ENCODE measurements around the gene PDE4D.

The PDE4D gene

DNA sequence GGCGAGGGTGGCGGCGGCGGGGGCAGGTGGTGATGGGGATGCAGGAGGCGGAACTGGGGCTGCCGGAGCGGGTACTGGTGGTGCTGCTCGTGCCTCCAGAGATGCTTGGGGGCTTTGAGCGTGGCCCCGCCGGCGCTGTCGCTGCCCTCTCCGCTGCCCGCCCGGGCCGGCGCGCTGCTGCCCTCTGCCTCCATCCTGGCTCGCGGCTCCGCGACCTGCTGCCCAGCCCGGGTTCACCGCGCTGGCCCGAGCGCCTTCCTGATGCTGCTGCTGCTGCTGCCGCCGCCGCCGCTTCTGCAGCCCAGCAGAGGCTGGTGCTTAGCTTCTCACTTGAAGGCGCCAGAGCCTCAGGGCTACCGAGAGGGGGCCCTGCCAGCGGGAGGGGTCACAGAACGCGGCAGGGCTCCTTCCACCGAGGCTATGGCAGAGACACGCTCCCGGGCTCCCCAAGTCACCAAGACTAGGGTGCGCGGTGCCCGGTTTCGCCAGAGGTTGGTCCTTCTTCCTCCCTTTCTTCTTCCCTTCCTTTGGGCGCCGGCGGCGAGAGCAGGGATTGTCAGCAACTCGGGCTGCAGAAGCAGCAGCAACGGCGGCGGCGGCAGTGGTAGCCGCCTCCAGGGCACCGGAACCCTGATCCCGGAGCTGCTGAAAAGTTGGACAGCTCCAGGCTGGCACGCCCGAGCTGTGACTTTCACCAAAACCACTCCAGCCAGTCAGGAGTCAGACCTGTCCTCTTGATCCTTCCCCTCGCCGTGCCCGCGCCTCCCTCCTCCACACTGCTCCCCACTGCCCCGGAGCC is at the start of gene PDE4D:
PDE4D (minus strand) TSS at position 298 of the 799 bp plus-strand sequence.
- DNase-seq (ENCODE audit: low read depth in 2 of 2, low spot score in 1 of 2) = no peak

DNA sequence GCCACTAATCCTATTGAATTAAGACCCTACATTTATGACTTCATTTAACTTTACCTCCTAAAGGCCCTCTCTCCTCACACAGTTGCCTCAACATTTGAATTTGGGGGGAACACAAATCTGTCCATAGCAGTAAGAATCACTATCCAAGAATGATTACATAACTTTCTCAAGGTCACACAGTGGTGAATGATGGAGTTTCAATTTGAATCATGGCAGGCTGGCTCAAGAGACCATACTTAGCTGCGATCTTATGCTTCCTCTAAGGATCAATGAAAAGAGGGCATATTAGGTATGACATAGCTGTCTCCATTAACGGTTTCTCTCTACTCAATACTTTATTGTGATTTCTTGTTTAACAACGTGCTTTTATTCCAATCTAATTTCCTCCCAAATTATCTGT is 44.1 kb upstream of the PDE4D start:
- no peak for DNase-seq (ENCODE audit: low read depth in 2 of 2, low spot score in 1 of 2)

DNA sequence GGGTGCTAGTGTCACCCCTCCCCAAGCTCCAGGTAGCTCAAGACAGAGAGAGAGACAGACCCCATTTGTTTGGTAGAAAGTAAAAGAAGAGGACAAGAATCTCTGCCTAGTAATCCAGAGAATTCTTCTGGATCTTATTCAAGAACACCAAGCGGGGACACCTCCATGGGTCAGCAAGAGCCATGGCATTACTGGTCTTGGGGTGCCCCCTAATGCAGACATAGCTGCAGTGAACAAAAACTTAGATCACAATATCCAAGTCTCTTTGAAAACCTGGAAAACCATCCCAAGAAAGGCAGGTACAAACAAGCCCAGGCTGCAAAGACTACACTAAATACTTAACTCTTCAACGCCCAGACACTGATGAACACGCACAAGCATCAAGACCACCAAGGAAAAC is 29.9 kb upstream of the PDE4D start:
- no peak for DNase-seq (ENCODE audit: low read depth in 2 of 2, low spot score in 1 of 2)

DNA sequence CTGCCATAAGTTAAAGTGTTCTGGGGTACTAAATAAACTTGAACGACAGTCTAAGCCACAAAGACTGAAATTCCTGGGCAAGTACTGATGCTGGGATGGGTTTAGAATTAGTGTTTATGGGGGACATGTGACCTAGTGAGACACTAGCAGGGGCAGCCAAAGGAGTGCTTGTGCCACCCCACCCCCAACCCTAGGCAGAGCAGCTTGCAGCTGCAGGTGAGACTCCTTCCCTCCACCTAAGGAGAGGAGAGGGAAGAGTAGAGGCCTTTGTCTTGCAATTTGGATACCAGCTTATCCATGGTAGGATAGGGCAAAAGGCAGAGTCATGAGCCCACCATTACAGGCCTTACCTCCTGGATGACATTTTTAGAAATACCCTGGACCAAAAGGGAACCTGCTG is 28.7 kb upstream of the PDE4D start:
- no peak for DNase-seq (ENCODE audit: low read depth in 2 of 2, low spot score in 1 of 2)

DNA sequence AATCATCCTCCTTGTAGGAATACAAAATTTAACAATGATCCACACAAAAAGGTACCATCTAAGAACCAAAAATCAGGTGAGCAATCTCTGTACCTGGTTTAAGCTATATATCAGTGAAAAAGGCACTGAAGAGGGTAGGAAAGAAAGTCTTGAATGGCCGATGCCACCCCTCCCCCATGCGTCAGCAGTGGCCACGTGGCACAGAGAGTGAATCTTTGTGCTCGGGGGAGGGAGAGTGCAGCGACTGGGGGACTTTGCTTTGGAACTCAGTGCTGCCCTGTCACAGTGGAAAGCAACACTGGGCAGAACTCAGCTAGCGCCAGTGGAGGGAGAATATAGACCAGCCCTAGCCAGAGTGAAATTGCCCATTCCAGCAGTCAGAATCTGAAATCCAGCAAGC is 28.3 kb upstream of the PDE4D start:
- no peak for DNase-seq (ENCODE audit: low read depth in 2 of 2, low spot score in 1 of 2)

DNA sequence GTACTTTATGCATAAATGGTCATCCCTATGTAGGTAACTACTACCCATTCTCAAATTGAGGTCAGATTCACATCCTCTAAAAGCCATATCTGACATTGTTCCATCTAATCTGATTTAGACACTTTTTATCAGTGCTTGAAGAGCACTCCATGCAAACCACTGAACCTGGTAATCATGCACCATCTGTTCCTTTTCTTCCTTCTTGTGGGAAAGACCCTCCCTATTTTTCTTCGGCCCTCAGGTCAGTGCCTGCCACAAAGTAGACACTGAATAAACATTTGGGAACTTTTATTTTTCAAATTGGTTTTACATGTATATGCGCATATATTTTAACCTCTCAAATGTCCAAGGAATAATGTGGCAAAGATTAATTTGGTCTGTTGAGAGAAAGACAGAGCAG is 26.0 kb upstream of the PDE4D start:
- DNase-seq (ENCODE audit: low read depth in 2 of 2, low spot score in 1 of 2) = no peak

DNA sequence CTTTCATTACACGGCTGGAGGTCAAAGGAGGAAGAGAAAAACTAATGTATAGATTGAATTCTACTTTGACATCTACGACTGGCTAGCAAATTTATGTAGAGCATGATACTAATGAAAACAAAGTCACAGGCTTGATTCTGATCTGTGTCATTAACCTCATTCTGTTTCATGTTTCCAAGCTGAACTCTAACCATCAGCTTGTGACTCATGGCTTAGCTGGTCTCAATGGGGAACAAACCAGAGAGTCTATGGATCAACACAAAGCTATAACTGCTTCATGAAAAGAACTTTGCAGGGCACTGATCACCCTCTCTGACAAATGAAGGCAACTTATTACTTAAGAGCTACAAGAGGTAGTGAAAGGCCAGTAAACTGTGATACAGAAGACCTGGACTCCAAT is 23.6 kb upstream of the PDE4D start:
- no peak for DNase-seq (ENCODE audit: low read depth in 2 of 2, low spot score in 1 of 2)

DNA sequence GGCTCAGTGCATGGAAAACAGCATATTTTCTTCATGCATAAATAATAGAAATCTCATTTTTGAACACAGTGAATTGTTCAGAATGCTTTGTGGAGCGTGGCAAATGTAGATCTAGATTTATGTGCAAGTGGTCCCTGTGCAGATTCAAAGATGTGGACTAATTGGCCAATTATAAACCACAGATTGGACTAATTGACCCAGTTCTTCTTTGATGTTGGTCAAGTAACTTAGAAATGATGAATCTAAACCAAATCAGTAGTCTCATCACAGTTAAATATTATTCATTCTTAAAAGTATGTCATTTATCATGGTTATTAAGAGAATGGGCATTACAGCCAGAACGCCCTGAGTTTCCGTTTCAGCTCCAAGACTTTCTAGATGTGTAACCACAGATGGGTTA is 11.7 kb upstream of the PDE4D start:
- no peak for DNase-seq (ENCODE audit: low read depth in 2 of 2, low spot score in 1 of 2)

DNA sequence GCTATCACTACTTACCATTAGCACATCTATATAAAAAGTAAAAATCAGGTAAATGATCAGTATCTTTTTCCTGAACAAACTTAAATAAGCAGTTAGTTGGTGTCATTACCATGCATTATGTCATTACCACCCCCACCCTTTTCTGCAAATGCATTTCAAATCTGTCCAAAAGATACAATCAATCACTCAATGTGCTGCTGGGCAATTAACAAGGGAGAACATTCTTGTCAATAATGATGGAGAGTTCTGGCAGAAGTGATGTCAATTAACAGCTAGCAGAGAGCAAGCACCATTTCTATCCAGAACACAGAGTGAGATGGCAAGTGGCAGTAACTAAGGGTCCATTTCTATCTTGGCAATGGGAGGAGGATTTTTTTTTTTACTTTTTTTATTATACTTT is 3.5 kb upstream of the PDE4D start:
- no peak for DNase-seq (ENCODE audit: low read depth in 2 of 2, low spot score in 1 of 2)

DNA sequence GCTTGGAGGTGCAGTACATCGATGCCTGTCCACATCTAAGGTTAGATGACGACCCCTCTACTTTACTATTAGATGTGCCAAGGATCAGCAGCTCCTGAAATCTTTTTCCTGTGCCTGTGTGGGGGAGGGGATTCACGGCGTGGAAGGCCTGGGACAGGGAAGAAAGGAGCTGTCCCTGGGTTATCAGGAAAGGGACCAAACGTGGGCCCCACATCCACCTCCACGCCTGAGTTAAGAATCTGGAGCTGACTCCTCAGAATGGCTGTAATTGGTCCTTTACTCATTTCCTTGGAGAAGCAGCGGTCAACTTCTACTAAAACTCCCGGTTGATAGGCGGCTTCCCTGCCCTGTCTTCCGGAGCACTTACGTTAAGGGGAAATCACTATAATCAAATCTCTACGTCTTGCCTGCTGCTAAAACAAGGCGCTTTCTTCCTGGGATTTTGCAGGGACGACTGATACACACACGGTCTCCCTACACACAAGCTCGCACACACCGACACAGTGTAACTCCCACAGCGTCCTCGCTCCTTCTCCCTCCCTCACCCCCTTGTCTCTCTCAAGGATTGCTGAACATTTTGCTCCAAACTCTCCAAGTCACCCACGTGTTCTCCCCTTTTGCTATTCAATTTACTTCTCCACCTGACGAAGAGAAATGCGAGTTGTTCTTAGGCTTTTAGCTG is 1.4 kb downstream of the PDE4D start:
- no peak for DNase-seq (ENCODE audit: low read depth in 2 of 2, low spot score in 1 of 2)

DNA sequence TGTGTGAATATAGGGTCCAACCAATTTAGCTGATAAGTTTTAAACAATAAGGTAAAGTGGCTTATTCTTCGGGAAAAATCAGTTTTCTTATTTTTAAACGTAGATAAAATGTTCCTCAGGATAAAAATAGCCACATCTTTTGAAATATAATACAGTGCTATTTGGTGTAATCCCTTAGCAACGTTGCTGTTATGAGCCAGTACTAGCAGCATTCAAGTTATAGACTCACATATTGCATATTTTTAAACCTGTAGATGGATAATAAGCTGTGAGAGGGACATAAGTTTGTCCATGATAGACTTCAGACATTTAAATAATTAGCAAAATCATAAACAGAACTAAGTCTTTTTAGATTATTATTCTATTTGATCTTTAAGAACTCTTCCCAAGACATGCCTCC is 6.3 kb downstream of the PDE4D start:
- no peak for DNase-seq (ENCODE audit: low read depth in 2 of 2, low spot score in 1 of 2)

DNA sequence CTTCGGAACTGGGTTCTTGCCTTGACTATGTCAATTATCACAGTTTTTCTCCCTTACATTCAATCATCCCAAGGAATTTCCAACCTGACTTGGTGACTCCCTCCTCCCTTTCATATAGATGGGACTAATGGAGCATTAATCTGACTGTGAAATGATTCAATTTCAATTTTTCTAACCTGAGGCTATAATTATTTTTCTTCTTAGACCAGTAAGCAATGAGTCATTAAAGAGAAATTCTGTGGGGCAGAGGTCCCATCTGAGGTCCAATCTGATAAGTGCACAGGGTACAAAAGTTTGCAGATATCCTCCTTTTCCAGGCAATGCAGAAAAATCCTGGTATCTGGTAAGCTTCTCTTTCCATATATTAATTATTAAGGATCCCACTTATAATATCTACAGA is 18.9 kb downstream of the PDE4D start:
- DNase-seq (ENCODE audit: low read depth in 2 of 2, low spot score in 1 of 2) = no peak

DNA sequence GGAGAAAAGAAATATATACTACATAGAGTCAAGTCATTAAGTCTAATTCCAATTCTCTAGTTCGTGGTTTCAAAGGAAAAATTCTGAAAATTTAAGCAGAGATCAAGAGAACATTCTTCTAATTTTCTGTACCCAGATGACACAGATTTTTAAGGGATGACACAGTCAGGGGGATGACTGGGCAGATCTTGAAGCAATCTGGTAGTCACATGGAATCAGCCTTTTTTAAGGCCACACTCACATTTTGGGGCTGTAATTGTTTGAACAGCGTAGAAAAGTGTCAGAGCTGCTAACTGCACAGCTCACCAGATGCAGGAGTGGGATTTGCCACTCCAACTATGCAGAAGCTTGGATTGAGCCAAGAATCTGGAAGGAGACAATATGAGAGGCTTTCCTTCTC is 20.4 kb downstream of the PDE4D start:
- DNase-seq (ENCODE audit: low read depth in 2 of 2, low spot score in 1 of 2) = no peak

DNA sequence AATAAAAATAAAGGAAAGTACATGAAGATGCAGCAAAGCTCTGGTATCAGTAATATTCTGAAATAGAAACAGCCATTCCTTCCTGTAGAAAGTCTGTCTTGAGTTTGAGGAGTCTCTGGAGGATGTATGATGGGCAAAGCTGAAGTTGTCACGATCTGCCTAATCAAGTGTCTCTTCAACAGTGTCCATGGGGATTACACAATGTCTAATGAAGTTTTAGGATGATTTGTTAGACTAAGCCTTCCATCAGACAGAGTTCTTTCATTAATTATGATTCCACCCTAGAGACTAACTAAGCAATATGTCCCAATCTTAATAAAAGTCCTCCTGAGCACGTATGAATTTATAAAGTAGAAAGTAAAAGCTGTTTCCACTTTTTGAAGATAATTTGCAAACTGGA is 26.9 kb downstream of the PDE4D start:
- DNase-seq (ENCODE audit: low read depth in 2 of 2, low spot score in 1 of 2) = no peak

DNA sequence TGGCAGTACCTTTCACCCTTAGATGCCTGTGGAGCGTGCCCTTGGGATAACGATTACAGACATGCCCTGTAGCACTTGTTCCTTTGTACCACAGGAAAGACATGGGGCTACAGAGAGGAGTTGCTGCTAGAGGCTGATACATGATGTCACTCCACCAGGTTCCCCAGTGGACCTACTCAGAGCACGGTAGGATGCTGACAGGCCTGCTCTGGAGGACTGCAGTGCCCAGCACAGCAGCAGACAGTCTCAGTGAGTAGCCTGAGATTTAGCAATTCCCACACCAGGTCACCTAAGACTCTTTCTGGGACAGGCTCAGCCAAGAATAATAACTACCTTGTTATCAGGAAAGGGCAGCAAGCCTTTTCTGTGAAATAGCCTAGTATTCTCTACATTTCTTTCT is 28.8 kb downstream of the PDE4D start:
- no peak for DNase-seq (ENCODE audit: low read depth in 2 of 2, low spot score in 1 of 2)

DNA sequence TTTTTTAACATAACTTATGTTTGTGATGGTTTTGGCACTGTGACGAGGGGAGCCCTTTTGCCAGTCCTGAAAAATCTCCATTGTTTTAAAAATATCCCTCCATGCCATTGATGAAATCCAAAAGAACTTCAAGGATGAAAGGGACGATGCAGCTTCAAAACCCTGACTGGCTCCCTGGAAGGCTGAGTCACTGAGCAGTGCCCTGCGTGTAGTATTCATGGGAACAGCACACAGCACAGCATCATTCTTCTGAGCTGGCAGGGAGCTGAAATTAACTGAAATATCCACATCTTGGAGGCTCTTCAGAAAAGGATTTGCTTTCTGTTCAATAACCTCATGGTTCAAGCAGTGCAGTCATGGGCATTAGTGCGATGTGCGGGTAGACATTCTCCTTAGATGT is 29.7 kb downstream of the PDE4D start:
- no peak for DNase-seq (ENCODE audit: low read depth in 2 of 2, low spot score in 1 of 2)

DNA sequence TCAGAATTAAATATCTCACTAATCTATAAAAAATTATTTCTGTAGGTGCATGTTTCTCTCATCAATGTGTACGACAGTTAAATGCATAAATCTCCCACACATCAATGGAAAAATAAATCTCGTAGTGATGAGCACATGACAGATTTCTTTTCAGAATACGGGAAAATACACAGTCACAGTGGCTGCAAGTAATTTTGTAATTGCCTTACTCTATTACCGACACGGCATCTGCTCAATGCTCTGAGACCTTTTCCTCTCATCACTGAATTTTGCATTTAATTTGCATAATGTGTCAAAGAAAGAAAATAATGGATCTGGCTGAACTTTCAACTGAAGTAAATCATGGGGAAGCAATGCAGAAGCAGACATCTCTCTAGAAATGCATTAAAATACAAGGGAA is 37.2 kb downstream of the PDE4D start:
- no peak for DNase-seq (ENCODE audit: low read depth in 2 of 2, low spot score in 1 of 2)

DNA sequence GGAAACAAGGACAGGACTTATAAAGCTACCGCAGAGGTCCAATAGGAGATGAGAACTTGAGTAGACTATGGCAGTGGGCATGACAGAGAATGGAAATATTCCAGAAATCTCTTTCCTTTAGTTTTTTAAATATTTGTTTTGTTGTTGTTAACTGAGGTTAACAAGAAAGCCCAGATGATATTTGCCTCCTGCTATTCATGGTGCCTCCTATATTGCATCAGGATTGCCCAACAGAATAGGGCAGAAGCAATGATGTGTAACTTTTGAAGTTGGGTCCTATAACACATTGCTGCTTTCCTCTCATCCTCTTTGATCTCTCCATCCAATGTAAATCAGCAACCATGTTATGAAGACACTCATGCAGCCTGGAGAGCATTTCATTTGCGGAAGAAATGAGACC is 42.8 kb downstream of the PDE4D start:
- DNase-seq (ENCODE audit: low read depth in 2 of 2, low spot score in 1 of 2) = no peak

DNA sequence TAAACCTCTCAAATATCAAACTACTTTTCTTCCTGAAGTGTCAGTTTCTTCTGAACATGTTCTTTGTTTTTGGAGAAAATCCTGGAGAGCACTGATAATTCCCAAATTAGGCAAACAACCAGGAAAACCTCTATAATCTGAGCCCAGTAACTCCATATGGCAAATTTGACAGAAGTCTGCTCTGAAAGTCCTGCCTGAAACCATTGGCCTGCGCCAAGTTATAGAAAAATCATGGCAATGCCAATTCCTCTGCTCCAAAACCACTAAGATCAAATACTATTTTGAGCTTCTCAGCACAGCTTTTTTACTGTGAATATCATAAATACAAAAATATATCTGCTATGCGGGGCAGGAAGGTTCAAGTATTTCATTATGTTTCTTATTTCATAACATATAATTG is 45.9 kb downstream of the PDE4D start:
- no peak for DNase-seq (ENCODE audit: low read depth in 2 of 2, low spot score in 1 of 2)

DNA sequence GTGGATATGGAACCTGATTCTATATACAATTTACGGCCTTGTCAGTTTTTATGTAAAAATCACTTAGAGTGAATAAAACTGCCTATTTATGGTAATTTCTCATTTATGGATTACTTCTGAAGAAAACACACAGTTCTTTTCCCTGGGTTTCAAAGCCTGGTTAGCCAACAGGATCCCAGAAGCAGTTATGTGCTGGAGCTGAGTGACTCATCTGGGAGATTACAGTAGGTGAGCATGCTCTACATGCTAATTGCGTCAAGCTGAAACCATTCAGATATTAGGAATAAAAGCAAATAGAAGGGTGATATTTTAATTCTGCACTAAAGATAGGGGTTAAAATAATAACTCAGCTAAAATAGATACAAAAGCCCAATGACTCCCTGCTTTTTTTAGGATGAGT is 47.8 kb downstream of the PDE4D start:
- no peak for DNase-seq (ENCODE audit: low read depth in 2 of 2, low spot score in 1 of 2)

DNA sequence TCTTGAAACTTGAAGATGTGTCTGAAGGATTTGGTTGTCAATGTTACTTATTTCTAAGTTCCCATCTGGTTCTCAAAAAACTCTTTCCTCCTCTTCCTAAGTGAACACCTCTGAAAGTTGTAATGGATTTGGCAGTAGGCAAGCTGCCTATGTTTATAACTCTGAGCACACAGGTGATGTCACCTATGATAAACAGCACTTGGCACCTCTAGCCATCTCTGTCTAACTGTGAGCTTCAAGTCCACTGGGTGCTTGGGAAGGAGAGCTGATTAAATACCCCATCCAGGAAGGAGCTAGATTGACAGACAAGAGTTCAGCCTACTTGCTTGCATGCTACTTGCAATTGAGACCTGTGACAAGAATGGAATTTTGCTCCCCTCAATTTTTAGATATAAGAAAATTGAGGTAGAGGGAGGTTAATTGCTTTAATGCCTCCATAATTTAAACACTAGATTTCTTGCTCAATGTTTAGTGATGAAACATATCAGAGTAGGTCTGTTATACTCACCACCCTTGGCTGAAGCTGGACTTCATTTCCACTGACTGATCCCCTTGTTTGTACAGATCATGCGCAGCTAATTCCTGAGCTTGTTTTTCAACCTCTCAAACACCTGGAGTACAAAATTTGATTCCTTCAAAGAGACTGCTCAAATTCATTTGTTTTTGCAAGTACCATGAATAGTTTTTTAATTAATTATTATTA is 49.9 kb downstream of the PDE4D start:
- no peak for DNase-seq (ENCODE audit: low read depth in 2 of 2, low spot score in 1 of 2)

DNA sequence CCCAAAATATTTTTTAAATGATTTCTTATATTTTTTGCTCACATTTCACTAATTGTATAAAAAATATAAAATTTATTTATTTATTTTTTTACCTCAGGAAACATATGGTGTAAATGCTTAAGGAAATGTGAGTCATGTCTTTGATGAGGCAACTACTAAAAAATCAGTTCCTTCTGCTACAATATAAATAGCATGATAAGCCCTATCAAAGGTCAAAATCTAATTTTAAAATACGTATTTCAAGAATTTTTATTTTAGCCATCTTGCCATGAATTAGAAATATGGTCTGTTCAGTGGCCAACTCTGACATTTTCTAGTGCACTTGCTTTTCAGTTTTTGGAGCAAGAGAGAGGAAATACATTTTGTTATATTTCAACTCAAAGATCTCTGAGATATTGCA is 50.5 kb downstream of the PDE4D start:
- no peak for DNase-seq (ENCODE audit: low read depth in 2 of 2, low spot score in 1 of 2)

Measured in stimulated activated CD8-positive, alpha-beta memory T cell treated with anti-CD3 and anti-CD28 coated beads, Interleukin-4, amount 100 ng/mL, for 4 hours (primary cell).